HG02870 (cell line): ENCODE results near the gene SLX1A.
"Not testable (repeated sequence)": the region's sequence is repeated elsewhere in the genome, so short reads cannot be mapped to it uniquely, and the experiment has no call there.

Source experiments
- ATAC-seq: cut with Tn5 transposase; IDR thresholded peaks from one replicate; pipeline ENCODE4 v1.9.1; 2021; ENCODE audit warnings: mild to moderate bottlenecking, moderate library complexity; ENCODE audit not compliant: unreplicated experiment

The SLX1A gene

DNA sequence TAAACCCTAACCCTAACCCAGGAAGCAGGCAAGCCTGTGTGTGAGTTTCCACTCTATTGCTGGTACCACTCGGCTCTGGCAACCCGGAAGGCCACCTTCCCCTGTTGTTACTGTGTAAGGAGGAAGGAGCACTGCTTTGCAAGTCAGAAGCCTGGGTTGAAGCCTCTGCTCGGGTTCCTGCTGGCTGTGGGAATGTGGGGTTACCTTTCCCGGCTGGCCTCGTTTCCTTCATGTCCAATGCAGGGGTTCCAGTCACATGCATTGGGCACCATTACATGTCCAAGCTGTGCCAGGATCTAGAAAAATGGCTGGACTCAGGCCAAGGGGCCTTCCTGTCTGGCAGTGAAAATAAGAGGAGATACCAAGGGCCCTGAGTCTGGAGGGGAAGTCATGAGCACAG is 23.4 kb downstream of the SLX1A start:
- not testable (repeated sequence) for ATAC-seq
